Vagina (tissue), 2 donors: Measurements from ENCODE around the gene SMIM13. TPM values are rescaled to one million over a fixed set of nuclear protein-coding genes. Genes with fewer than 3 reads are reported as not detected.
"Not testable (repeated sequence)": the region's sequence is repeated elsewhere in the genome, so short reads cannot be mapped to it uniquely, and the experiment has no call there.

Source experiments
- DNase-seq, 2 donors: peaks; one replicate each; pipeline ENCODE4 v3.0.0-alpha.2; 2017; ENCODE audit errors: extremely low spot score in 2 of 2
- H3K27ac ChIP-seq: fragments of 200-600 bp; sonication (generic); one replicate; pipeline ENCODE4 v1.5.1; 2019
- H3K27me3 ChIP-seq: fragments of 200-600 bp; sonication (generic); one replicate; pipeline ENCODE4 v1.5.1; 2019
- H3K36me3 ChIP-seq, 2 donors: fragments of 200-600 bp; sonication (generic); one replicate each; pipeline ENCODE4 v1.5.1; 2017 to 2019
- H3K4me1 ChIP-seq: fragments of 200-600 bp; sonication (generic); one replicate; pipeline ENCODE4 v1.5.1; 2019
- H3K4me3 ChIP-seq, 2 donors: fragments of 200-600 bp; sonication (generic); 1 replicate in 1 of 2; 2 replicates in 1 of 2; pipeline ENCODE4 v1.5.1; 2016 to 2019
- H3K9me3 ChIP-seq: fragments of 200-600 bp; sonication (generic); one replicate; pipeline ENCODE4 v1.5.1; 2019
- POLR2A ChIP-seq, 2 donors: fragments of 450-650 bp; IDR thresholded peaks; one replicate each; pipeline ENCODE4 v1.6.1; 2017; ENCODE audit warnings: antibody characterized with exemption in 2 of 2, mild to moderate bottlenecking in 2 of 2, moderate library complexity in 2 of 2
- POLR2AphosphoS5 ChIP-seq, 2 donors: sonication (generic); formaldehyde crosslinking; IDR thresholded peaks; one replicate each; pipeline ENCODE4 v1.9.0; 2017; ENCODE audit warnings: antibody characterized with exemption in 2 of 2, mild to moderate bottlenecking in 2 of 2, low read depth in 1 of 2; ENCODE audit not compliant: insufficient read depth in 1 of 2
- intact Hi-C: fragments of 100-400 bp; cut with DNase I; formaldehyde crosslinking; loops from one replicate; pipeline ENCODE4 v1.15.1; 2023
- total RNA-seq: library from RNA; depleted of rRNA; stranded (reverse); fragments of >200 nt; gene quantifications from one replicate; pipeline ENCODE4 v1.2.3, GENCODE V29; 2016
- TF ChIP-seq, protein P1 (sequence below), 3 experiments: fragments of 450-650 bp in 2 of 3; fragments of 200-600 bp in 1 of 3; sonication (generic) in 1 of 3; IDR thresholded peaks; one replicate each; pipeline ENCODE4 v1.5.1; 2017 to 2019; ENCODE audit warnings: antibody characterized with exemption in 3 of 3, mild to moderate bottlenecking in 2 of 3, moderate library complexity in 2 of 3

The SMIM13 gene
- total RNA-seq, 1 donor from 2014 or later: 8.1 TPM

DNA sequence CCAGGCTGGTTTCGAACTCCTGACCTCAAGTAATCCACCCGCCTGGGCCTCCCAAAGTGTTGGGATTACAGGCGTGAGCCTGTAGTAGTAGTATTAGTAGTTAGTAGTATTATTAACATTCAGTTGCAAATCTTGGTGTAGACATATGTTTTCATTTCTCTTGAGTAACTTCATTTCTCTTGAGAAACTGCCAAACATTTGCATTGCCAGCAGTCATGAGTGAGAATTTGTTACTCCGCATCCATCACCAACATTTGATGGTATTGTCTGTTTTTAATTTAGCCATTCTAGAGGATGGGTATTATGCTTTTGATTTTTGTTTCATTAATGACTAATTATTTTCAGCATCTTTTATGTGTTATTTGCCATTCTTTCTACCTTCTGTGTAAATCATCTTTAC is 19.4 kb downstream of the SMIM13 start:
- H3K27me3 ChIP-seq: no peaks in the 10 kb centered on the region
- DNase-seq: no peak
- intact Hi-C loops: no loop called here
- no peak overlapping the region for H3K27ac ChIP-seq
- no peaks in the 10 kb centered on the region for H3K9me3 ChIP-seq
- H3K4me3 ChIP-seq: no peak overlapping the region
- TF ChIP-seq POLR2AphosphoS5 (IDR thresholded peaks at IDR 0.05; ENCODE audit: insufficient read depth in 1 of 2, low read depth in 1 of 2) (no peak), POLR2A (IDR thresholded peaks at IDR 0.05) (no peak)
- TF ChIP-seq, protein P1, sequence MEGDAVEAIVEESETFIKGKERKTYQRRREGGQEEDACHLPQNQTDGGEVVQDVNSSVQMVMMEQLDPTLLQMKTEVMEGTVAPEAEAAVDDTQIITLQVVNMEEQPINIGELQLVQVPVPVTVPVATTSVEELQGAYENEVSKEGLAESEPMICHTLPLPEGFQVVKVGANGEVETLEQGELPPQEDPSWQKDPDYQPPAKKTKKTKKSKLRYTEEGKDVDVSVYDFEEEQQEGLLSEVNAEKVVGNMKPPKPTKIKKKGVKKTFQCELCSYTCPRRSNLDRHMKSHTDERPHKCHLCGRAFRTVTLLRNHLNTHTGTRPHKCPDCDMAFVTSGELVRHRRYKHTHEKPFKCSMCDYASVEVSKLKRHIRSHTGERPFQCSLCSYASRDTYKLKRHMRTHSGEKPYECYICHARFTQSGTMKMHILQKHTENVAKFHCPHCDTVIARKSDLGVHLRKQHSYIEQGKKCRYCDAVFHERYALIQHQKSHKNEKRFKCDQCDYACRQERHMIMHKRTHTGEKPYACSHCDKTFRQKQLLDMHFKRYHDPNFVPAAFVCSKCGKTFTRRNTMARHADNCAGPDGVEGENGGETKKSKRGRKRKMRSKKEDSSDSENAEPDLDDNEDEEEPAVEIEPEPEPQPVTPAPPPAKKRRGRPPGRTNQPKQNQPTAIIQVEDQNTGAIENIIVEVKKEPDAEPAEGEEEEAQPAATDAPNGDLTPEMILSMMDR (IDR thresholded peaks at IDR 0.05): no peak
- H3K4me1 ChIP-seq: peaks cover 25% of the 10 kb centered on the region
- H3K36me3 ChIP-seq: no peaks in the 10 kb centered on the region

DNA sequence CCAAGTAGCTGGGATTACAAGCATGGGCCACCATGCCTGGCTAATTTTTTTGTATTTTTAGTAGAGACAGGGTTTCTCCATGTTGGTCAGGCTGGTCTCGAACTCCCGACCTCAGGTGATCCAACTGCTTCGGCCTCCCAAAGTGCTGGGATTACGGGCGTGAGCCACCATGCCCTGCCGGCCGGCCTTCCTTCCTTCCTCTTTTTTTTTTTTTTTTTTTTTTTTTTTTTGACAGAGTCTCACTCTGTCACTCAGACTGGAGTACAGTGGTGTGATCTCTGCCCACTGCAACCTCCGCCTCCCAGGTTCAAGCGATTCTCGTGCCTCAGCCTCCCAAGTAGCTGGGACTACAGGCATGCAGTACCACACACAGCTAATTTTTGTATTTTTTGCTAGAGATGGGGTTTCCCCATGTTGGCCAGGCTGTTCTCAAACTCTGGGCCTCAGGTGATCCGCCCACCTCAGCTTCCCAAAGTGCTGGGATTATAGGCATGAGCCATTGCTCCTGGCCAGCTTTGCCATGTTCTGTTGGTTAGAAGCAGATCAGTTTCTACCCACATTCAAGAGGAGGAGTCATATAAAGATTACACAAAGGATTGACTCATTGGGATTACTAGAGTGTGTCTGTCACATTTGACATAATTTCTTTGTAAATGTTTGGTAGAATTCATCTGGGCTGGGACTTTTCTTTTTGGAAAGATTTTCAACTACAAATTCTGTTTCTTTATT is 22.3 kb downstream of the SMIM13 start:
- H3K36me3 ChIP-seq, DNase-seq, H3K27ac ChIP-seq, H3K27me3 ChIP-seq, H3K9me3 ChIP-seq, H3K4me3 ChIP-seq, intact Hi-C loops: not testable (repeated sequence)
- peaks cover 30% of the 10 kb centered on the region for H3K4me1 ChIP-seq

DNA sequence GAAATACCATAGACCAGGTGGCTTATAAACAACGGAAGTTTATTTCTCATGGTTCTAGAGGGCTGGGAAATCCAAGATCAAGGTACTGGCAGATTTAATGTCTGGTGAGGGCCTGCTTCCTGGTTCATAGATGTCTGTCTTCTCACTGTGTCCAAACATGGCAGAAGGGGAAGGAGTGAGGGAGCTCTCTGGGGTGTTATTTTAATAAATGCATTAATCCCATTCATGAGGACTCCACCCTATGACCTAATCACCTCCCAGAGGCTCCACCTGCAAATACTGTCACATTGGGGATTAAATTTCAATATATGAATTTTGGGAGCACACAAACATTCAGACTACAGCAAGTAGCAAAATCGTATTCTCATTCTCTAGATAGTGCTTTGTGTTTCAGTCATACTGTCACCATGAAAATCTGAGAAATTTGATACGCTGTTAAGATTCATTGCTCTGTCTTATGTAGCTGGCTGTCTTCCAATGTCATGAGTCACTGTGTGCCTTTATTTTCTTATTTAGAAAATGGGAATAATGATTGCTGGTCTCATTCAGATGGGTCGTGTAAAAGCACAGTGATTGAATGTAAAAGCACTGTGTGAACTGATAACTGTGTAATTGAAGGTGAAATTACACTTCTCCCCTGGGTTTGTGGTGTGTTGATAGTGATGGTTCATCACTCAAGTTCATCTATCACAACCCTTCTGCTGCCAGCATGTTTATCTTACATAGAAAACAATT is 26.8 kb downstream of the SMIM13 start:
- Histone ChIP-seq H3K4me3 (no peak overlapping the region), H3K27ac (no peak overlapping the region), H3K27me3 (no peaks in the 10 kb centered on the region), H3K36me3 (no peaks in the 10 kb centered on the region), H3K9me3 (no peaks in the 10 kb centered on the region), H3K4me1 (peaks cover 28% of the 10 kb centered on the region)
- TF ChIP-seq POLR2A (IDR thresholded peaks at IDR 0.05): no peak
- TF ChIP-seq, protein P1 (IDR thresholded peaks at IDR 0.05): no peak
- TF ChIP-seq POLR2AphosphoS5 (IDR thresholded peaks at IDR 0.05; ENCODE audit: insufficient read depth in 1 of 2, low read depth in 1 of 2): no peak
- no peak for DNase-seq
- intact Hi-C loops: no loop called here

DNA sequence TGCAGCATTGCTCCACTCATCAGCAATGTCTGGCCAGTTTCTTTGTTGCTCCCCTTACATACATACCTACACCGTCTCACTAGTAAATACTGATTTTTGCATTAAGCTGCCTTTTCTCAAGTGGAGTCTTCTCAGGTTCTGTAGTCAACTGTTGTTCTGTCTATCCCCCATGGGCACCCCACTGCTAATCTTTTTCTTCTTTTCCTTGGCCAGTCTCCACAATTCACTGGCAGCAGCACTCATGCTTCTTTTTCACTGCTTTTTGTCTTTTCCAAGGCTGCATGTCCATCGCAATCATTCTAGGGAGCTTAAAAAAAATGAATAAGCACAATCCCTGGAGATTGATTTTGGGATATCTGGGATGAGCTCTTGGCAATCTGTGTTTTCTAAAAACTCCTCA is 28.2 kb downstream of the SMIM13 start:
- intact Hi-C loops: no loop called here

DNA sequence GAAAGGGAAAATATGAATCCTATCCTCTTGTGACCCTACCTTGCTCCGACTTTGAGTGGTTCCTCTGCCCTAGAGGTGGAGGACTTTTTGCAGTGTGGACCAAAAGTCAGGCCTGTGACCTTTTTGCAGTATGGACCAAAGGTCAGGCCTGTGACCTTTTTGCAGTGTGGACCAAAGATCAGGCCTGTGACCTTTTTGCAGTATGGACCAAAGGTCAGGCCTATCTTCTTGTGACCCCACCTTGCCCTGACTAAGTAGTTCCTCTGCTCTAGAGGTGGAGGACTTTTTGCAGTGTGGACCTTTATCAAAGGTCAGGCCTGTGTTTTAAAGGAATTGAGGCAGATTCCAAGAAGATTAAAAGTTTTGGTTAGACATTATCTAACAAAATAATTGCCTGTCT is 28.7 kb downstream of the SMIM13 start:
- Histone ChIP-seq H3K9me3 (no peaks in the 10 kb centered on the region), H3K27ac (no peak overlapping the region), H3K27me3 (no peaks in the 10 kb centered on the region), H3K4me3 (no peak overlapping the region), H3K36me3 (no peaks in the 10 kb centered on the region), H3K4me1 (peaks cover 22% of the 10 kb centered on the region)
- intact Hi-C loops: no loop called here
- TF ChIP-seq POLR2AphosphoS5 (IDR thresholded peaks at IDR 0.05; ENCODE audit: insufficient read depth in 1 of 2, low read depth in 1 of 2): no peak
- TF ChIP-seq, protein P1 (IDR thresholded peaks at IDR 0.05): no peak
- no peak for TF ChIP-seq POLR2A (IDR thresholded peaks at IDR 0.05)
- no peak for DNase-seq

More for the DNA sequence above, 28.2 kb downstream of the SMIM13 start:
- H3K27me3 ChIP-seq: no peaks in the 10 kb centered on the region
- TF ChIP-seq POLR2AphosphoS5 (IDR thresholded peaks at IDR 0.05; ENCODE audit: insufficient read depth in 1 of 2, low read depth in 1 of 2): no peak
- TF ChIP-seq, protein P1 (IDR thresholded peaks at IDR 0.05): no peak
- TF ChIP-seq POLR2A (IDR thresholded peaks at IDR 0.05): no peak
- DNase-seq: no peak
- no peaks in the 10 kb centered on the region for H3K9me3 ChIP-seq
- H3K4me1 ChIP-seq: peaks cover 22% of the 10 kb centered on the region
- H3K36me3 ChIP-seq: no peaks in the 10 kb centered on the region
- no peak overlapping the region for H3K27ac ChIP-seq
- H3K4me3 ChIP-seq: no peak overlapping the region
